ENCODE data around the gene DTD1.

GRCh38 chr20:18749528-18749927, 161.7 kb downstream of the DTD1 start:
- TF ChIP-seq CTCF (conservative IDR thresholded peaks at IDR 0.05; ENCODE audit: low read depth, low read length) (no peak), EZH2 (IDR thresholded peaks at IDR 0.05; ENCODE audit: borderline replicate concordance, low read depth, low read length, poor library complexity, severe bottlenecking) (no peak)

Measured in A673 (cell line).